SK-N-SH (cell line): ENCODE measurements around the gene HASPIN. TPM values are rescaled to one million over a fixed set of nuclear protein-coding genes. Genes with fewer than 3 reads are reported as not detected.

ENCODE experiments used
- CTCF ChIA-PET: fragments of 300-600, 350-600 bp; formaldehyde crosslinking; extraction: SDS; loops from one replicate; lab custom pipeline; 2021; lab: Yijun Ruan, JAX
- POLR2A ChIA-PET: fragments of 350-600 bp; sonication (Branson Sonifier 250); formaldehyde crosslinking; extraction: SDS; loops from one replicate; lab custom pipeline; 2020; ENCODE audit warnings: antibody characterized with exemption, inconsistent platforms; lab: Yijun Ruan, JAX
- DNase-seq: peaks from one replicate; pipeline ENCODE4 v3.0.0; 2012
- H2AFZ ChIP-seq: fragments of 200-600 bp; sonication (generic); 2 replicates; pipeline ENCODE4 v1.8.1; 2016; ENCODE audit warnings: antibody characterized with exemption, mild to moderate bottlenecking, low read depth
- H3F3A ChIP-seq: fragments of 200-600 bp; sonication (generic); replicated peaks from 2 replicates; pipeline ENCODE3; 2016; ENCODE audit warnings: antibody characterized with exemption, mild to moderate bottlenecking; ENCODE audit not compliant: insufficient read depth
- H3K27ac ChIP-seq, 2 experiments: fragments of 200-500 bp in 1 of 2; fragments of 200-600 bp in 1 of 2; sonication (Bioruptor generic) in 1 of 2; sonication (generic), shearing (Covaris generic) in 1 of 2; 2 replicates each; pipeline versions ENCODE4 v1.5.1 to v1.6.1; 2014 to 2016; ENCODE audit warnings: low read depth in 2 of 2, inconsistent platforms in 1 of 2, low read length in 1 of 2, mild to moderate bottlenecking in 1 of 2, mixed read lengths in 1 of 2
- H3K27me3 ChIP-seq: fragments of 200-600 bp; sonication (generic), shearing (Covaris generic); 2 replicates; pipeline ENCODE4 v1.6.1; 2016; ENCODE audit warnings: mixed run types; ENCODE audit not compliant: insufficient read depth
- H3K36me3 ChIP-seq, 2 experiments: fragments of 200-500 bp in 1 of 2; fragments of 200-600 bp in 1 of 2; sonication (Bioruptor generic) in 1 of 2; sonication (generic) in 1 of 2; replicated peaks in 1 of 2; 2 replicates each; pipeline versions ENCODE3 to v1.5.1; 2014 to 2016; ENCODE audit warnings: low read length in 1 of 2, mild to moderate bottlenecking in 1 of 2; ENCODE audit not compliant: insufficient read depth in 2 of 2, control insufficient read depth in 1 of 2
- H3K4me1 ChIP-seq, 2 experiments: fragments of 200-500 bp in 1 of 2; fragments of 200-600 bp in 1 of 2; sonication (Bioruptor generic) in 1 of 2; sonication (generic), shearing (Covaris generic) in 1 of 2; 2 replicates each; pipeline versions ENCODE4 v1.5.1 to v1.6.1; 2014 to 2016; ENCODE audit warnings: low read depth in 1 of 2, low read length in 1 of 2, mixed run types in 1 of 2; ENCODE audit not compliant: insufficient read depth in 2 of 2, control insufficient read depth in 1 of 2
- H3K4me2 ChIP-seq: fragments of 200-600 bp; sonication (generic), shearing (Covaris generic); 2 replicates; pipeline ENCODE4 v1.6.1; 2017; ENCODE audit warnings: mixed run types
- H3K4me3 ChIP-seq, 2 experiments: fragments of 200-500 bp in 1 of 2; fragments of 200-600 bp in 1 of 2; sonication (Bioruptor generic) in 1 of 2; sonication (generic), shearing (Covaris generic) in 1 of 2; 2 replicates each; pipeline versions ENCODE4 v1.5.1 to v1.8.1; 2014 to 2016; ENCODE audit warnings: low read depth in 2 of 2, inconsistent platforms in 1 of 2, low read length in 1 of 2, mild to moderate bottlenecking in 1 of 2, mixed read lengths in 1 of 2, moderate library complexity in 1 of 2
- H3K79me2 ChIP-seq: fragments of 200-600 bp; sonication (generic); 2 replicates; pipeline ENCODE4 v1.8.1; 2017; ENCODE audit warnings: mild to moderate bottlenecking; ENCODE audit not compliant: insufficient read depth
- H3K9ac ChIP-seq: fragments of 200-600 bp; sonication (generic); 2 replicates; pipeline ENCODE4 v1.6.1; 2017; ENCODE audit warnings: mixed run types
- H3K9me2 ChIP-seq: fragments of 200-600 bp; sonication (generic); 2 replicates; pipeline ENCODE4 v1.6.1; 2017; ENCODE audit warnings: mixed run types
- H3K9me3 ChIP-seq: fragments of 200-600 bp; sonication (generic); 2 replicates; pipeline ENCODE4 v1.6.1; 2017; ENCODE audit warnings: mixed run types, mild to moderate bottlenecking, moderate library complexity
- H4K20me1 ChIP-seq: fragments of 200-600 bp; sonication (generic); 2 replicates; pipeline ENCODE4 v1.6.1; 2017; ENCODE audit warnings: mild to moderate bottlenecking, mixed run types; ENCODE audit not compliant: insufficient read depth
- CHD2 ChIP-seq: fragments of 150-350 bp; IDR thresholded peaks from 2 replicates; pipeline ENCODE4 v1.6.1; 2018; ENCODE audit warnings: low read length; ENCODE audit not compliant: partially characterized antibody
- CTCF ChIP-seq: fragments of 200-600 bp; sonication (generic); IDR thresholded peaks from 2 replicates; pipeline ENCODE4 v1.6.1; 2017; ENCODE audit warnings: antibody characterized with exemption, mild to moderate bottlenecking, moderate library complexity
- EZH2phosphoT487 ChIP-seq: fragments of 200-600 bp; sonication (generic); IDR thresholded peaks from 2 replicates; pipeline ENCODE4 v1.6.1; 2017; ENCODE audit warnings: low read depth, mixed run types, mild to moderate bottlenecking, antibody characterized with exemption, moderate library complexity, borderline replicate concordance
- FOSL2 ChIP-seq: IDR thresholded peaks from 2 replicates; pipeline ENCODE4 v1.4.0; 2012; ENCODE audit warnings: low read depth, mild to moderate bottlenecking, moderate library complexity, borderline replicate concordance
- JUND ChIP-seq: IDR thresholded peaks from 2 replicates; pipeline ENCODE4 v1.4.0; 2012
- MEF2A ChIP-seq: IDR thresholded peaks from 2 replicates; pipeline ENCODE4 v1.4.0; 2012; ENCODE audit warnings: low read depth, borderline replicate concordance
- NFIC ChIP-seq: IDR thresholded peaks from 2 replicates; pipeline ENCODE4 v1.4.0; 2012; ENCODE audit warnings: borderline replicate concordance
- POLR2AphosphoS5 ChIP-seq: IDR thresholded peaks from 2 replicates; pipeline ENCODE4 v1.6.1; 2012; ENCODE audit warnings: low read depth, low read length
- WGBS: methylation state at CpG from one replicate; pipeline ENCODE4 v1.1.6; 2017; ENCODE audit warnings: low lambda C conversion rate; 5-methylcytosine and 5-hydroxymethylcytosine counted together
- polyA plus RNA-seq, 3 experiments: library from polyadenylated mRNA; depleted of rRNA; stranded (reverse); fragments of >200 nt; gene quantifications; 2 replicates each; pipeline ENCODE4 v1.2.3, GENCODE V29; 2012
- TF ChIP-seq, protein P1 (sequence below): IDR thresholded peaks from 2 replicates; pipeline ENCODE4 v1.6.1; 2012; ENCODE audit warnings: mild to moderate bottlenecking, low read depth, low read length, moderate library complexity
- TF ChIP-seq, protein P2 (sequence below): fragments of 150-350 bp; IDR thresholded peaks from 2 replicates; pipeline ENCODE4 v1.6.1; 2016; ENCODE audit warnings: mild to moderate bottlenecking, low read depth, low read length
- TF ChIP-seq, protein P3 (sequence below): IDR thresholded peaks from 2 replicates; pipeline ENCODE4; 2012
- TF ChIP-seq, protein P4 (sequence below): fragments of 150-350 bp; IDR thresholded peaks from 2 replicates; pipeline ENCODE4 v1.6.1; 2017; ENCODE audit warnings: antibody characterized with exemption, low read length, low read depth, borderline replicate concordance

HASPIN gene
- polyA plus RNA-seq, 1 of the 3 experiments (the other 2 are of a cell fraction) = 1.4 TPM

DNA sequence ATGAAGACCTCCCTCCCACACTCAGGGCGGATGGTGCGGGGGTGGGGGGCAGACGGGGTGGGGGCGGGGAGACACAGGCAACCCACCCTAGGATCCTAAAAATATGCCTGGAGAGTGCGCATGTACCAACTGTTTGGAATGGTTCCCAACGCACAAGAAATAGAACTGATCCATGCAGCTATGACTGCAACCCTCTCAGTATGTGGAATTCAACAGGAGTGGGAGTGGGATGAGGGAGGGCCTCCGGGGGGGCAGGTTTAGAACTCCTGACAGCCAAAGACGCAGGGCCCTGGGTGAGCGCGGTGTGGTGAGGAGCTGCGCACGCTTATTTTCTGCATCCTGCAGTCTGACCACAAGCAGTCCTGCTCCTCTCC is 26.6 kb upstream of the HASPIN start:
- Histone ChIP-seq H3F3A (no peaks in the 10 kb centered on the region), H3K79me2 (no peaks in the 10 kb centered on the region), H3K4me3 (no peak overlapping the region), H3K9me3 (no peaks in the 10 kb centered on the region), H3K4me2 (no peak overlapping the region), H2AFZ (no peak overlapping the region), H4K20me1 (no peaks in the 10 kb centered on the region), H3K27ac (no peak overlapping the region), H3K36me3 (no peaks in the 10 kb centered on the region), H3K9ac (no peak overlapping the region), H3K4me1 (peaks cover 0 to 13% of the 10 kb centered on the region in 2 experiments; a peak in 1 of 4 replicates), H3K9me2 (no peaks in the 10 kb centered on the region), H3K27me3 (no peaks in the 10 kb centered on the region)
- ChIA-PET POLR2A (no interaction called here), CTCF (interaction anchor here (0.6 kb wide), 1 partner anchor 27 kb away, joined by 4 read pairs; the partner anchor contains the start of gene HASPIN)
- no peak for DNase-seq
- no peak for TF ChIP-seq NFIC
- WGBS = 46% methylated on average over 7 of the region's 12 CpGs

GRCh38 chr17:3698139-3698538 is 25.6 kb upstream of the HASPIN start:
- Histone ChIP-seq H3K79me2 (no peaks in the 10 kb centered on the region), H2AFZ (no peak overlapping the region), H3K9me2 (no peaks in the 10 kb centered on the region), H4K20me1 (no peaks in the 10 kb centered on the region), H3K4me2 (no peak overlapping the region), H3K27me3 (no peaks in the 10 kb centered on the region), H3K4me3 (no peak overlapping the region), H3K36me3 (no peaks in the 10 kb centered on the region), H3K4me1 (peaks cover 0 to 13% of the 10 kb centered on the region in 2 experiments; a peak in 1 of 4 replicates), H3K27ac (no peak overlapping the region), H3F3A (no peaks in the 10 kb centered on the region), H3K9me3 (no peaks in the 10 kb centered on the region), H3K9ac (no peak overlapping the region)
- no peak for TF ChIP-seq JUND
- TF ChIP-seq POLR2AphosphoS5 = no peak
- TF ChIP-seq EZH2phosphoT487 = no peak
- TF ChIP-seq, protein P1, sequence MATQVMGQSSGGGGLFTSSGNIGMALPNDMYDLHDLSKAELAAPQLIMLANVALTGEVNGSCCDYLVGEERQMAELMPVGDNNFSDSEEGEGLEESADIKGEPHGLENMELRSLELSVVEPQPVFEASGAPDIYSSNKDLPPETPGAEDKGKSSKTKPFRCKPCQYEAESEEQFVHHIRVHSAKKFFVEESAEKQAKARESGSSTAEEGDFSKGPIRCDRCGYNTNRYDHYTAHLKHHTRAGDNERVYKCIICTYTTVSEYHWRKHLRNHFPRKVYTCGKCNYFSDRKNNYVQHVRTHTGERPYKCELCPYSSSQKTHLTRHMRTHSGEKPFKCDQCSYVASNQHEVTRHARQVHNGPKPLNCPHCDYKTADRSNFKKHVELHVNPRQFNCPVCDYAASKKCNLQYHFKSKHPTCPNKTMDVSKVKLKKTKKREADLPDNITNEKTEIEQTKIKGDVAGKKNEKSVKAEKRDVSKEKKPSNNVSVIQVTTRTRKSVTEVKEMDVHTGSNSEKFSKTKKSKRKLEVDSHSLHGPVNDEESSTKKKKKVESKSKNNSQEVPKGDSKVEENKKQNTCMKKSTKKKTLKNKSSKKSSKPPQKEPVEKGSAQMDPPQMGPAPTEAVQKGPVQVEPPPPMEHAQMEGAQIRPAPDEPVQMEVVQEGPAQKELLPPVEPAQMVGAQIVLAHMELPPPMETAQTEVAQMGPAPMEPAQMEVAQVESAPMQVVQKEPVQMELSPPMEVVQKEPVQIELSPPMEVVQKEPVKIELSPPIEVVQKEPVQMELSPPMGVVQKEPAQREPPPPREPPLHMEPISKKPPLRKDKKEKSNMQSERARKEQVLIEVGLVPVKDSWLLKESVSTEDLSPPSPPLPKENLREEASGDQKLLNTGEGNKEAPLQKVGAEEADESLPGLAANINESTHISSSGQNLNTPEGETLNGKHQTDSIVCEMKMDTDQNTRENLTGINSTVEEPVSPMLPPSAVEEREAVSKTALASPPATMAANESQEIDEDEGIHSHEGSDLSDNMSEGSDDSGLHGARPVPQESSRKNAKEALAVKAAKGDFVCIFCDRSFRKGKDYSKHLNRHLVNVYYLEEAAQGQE = no peak
- TF ChIP-seq FOSL2 = no peak
- TF ChIP-seq, protein P2, sequence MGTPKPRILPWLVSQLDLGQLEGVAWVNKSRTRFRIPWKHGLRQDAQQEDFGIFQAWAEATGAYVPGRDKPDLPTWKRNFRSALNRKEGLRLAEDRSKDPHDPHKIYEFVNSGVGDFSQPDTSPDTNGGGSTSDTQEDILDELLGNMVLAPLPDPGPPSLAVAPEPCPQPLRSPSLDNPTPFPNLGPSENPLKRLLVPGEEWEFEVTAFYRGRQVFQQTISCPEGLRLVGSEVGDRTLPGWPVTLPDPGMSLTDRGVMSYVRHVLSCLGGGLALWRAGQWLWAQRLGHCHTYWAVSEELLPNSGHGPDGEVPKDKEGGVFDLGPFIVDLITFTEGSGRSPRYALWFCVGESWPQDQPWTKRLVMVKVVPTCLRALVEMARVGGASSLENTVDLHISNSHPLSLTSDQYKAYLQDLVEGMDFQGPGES = no peak
- TF ChIP-seq, protein P3, sequence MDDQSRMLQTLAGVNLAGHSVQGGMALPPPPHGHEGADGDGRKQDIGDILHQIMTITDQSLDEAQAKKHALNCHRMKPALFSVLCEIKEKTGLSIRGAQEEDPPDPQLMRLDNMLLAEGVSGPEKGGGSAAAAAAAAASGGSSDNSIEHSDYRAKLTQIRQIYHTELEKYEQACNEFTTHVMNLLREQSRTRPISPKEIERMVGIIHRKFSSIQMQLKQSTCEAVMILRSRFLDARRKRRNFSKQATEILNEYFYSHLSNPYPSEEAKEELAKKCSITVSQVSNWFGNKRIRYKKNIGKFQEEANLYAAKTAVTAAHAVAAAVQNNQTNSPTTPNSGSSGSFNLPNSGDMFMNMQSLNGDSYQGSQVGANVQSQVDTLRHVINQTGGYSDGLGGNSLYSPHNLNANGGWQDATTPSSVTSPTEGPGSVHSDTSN = no peak
- TF ChIP-seq, protein P4, sequence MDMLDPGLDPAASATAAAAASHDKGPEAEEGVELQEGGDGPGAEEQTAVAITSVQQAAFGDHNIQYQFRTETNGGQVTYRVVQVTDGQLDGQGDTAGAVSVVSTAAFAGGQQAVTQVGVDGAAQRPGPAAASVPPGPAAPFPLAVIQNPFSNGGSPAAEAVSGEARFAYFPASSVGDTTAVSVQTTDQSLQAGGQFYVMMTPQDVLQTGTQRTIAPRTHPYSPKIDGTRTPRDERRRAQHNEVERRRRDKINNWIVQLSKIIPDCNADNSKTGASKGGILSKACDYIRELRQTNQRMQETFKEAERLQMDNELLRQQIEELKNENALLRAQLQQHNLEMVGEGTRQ = no peak
- no peak for TF ChIP-seq CTCF
- TF ChIP-seq MEF2A = no peak
- TF ChIP-seq CHD2 = no peak
- ChIA-PET POLR2A (no interaction called here), CTCF (interaction anchor here (1.1 to 1.7 kb wide), 2 partner anchors 15 to 39 kb away, joined by 3 to 6 read pairs; no protein-coding TSS in a partner anchor)
- DNase-seq = no peak
- 80% methylated on average over 1 of the region's 4 CpGs for WGBS
